Right cardiac atrium (tissue), 5 donors: Measurements from ENCODE around the gene KRTAP9-7. TPM values are rescaled to one million over a fixed set of nuclear protein-coding genes. Genes with fewer than 3 reads are reported as not detected.

Source experiments
- ATAC-seq, 2 donors: fragments of 200-7000 bp; cut with Tn5 transposase; one replicate each; pipeline versions ENCODE4 v1.8.0 to v1.9.1; 2020; ENCODE audit warnings: moderate library complexity in 2 of 2, mild to moderate bottlenecking in 1 of 2
- DNase-seq, 3 donors: peaks; one replicate each; pipeline ENCODE4 v3.0.0-alpha.2; 2020
- H3K27ac ChIP-seq: one replicate; pipeline ENCODE4 v1.5.1; 2013; ENCODE audit warnings: mild to moderate bottlenecking, low read length, control low read depth, moderate library complexity
- H3K27me3 ChIP-seq: one replicate; pipeline ENCODE4 v1.6.1; 2013; ENCODE audit not compliant: control insufficient read depth, insufficient read depth
- H3K4me1 ChIP-seq: one replicate; pipeline ENCODE4 v1.6.1; 2013; ENCODE audit warnings: low read length; ENCODE audit not compliant: control insufficient read depth, insufficient read depth
- H3K4me3 ChIP-seq: one replicate; pipeline ENCODE4 v1.5.1; 2013; ENCODE audit warnings: low read length, control low read depth
- H3K9me3 ChIP-seq: one replicate; pipeline ENCODE4 v1.6.1; 2013; ENCODE audit warnings: low read length; ENCODE audit not compliant: control insufficient read depth
- WGBS: extraction: QIAGEN DNeasy Blood & Tissue Kit; methylation state at CpG from one replicate; pipeline ENCODE4 v1.1.7; 2013; 5-methylcytosine and 5-hydroxymethylcytosine counted together
- intact Hi-C, 4 donors: fragments of 100-400 bp; cut with DNase I; formaldehyde crosslinking; loops; one replicate each; pipeline versions ENCODE4 v1.11.0 to v1.14.0; 2022 to 2023
- polyA plus RNA-seq: library from polyadenylated mRNA; stranded (reverse); fragments of 200-250 nt; gene quantifications from one replicate; pipeline ENCODE4 v1.2.3, GENCODE V29; 2013
- total RNA-seq, 4 donors: library from RNA; stranded (reverse); fragmentation: NEBNext Ultra II Directional; extraction: Animal tissue kit (Norgen Biotek cat#: 25700); gene quantifications; one replicate each; pipeline ENCODE4 v1.2.1, GENCODE V29; 2021
- donor health status: healthy with polysubstance abuse.
- donor health status: DM: no; HTN: yes; CAD: no.
- donor health status: DM: no; HTN: no; CAD: no.
- donor health status: DM: no; HTN: yes; CAD: no; lungs with severe emphysema.
- donor health status: DM: yes; HTN: yes; CAD: no.

Gene KRTAP9-7
- total and polyA plus RNA-seq, 5 donors = not detected

DNA sequence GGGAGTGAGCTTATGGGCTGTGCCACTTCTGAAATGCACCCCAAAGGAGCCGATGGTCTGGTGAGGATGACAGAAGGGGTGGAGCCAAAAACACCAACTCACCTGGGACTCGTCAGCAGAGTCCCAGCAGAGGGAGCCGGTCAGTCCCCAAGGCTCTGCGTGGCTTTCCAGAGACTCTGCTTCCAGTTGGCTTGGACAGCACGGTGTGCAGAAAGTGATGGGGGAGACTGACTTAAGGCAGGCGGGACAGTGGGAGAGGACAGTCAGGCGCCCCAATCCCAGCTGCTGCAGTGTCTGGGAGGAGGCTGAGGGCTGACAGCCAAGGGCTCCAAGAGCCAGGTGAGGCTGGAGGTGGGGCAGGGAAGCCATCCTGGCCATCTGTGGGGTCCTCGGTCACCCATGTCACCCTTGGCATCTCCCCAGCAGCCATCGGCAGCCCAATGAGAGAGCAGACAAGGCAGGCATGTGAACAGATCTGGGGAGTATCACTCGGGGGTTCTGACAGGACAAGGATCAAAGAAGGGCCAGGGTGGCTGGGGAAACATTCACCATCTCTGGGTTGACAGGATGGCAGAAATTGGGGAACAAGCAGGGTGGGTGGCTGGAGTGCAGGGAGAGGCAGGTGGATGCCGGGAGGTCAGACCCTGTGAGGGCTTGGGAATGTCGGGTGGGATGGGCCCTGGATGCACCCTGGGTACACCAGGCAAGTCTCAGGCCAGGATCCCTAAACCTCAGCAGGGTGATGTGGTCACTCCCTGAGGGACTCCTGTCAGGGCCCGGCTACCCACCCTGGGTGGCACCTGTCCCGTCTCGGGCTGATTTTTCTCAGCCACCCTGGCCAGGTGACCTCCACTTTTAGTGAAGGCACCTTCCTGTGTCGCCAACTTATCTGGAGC lies 48.9 kb downstream of the KRTAP9-7 start:
- Histone ChIP-seq H3K4me3 (no peak overlapping the region), H3K9me3 (no peaks in the 10 kb centered on the region), H3K27ac (no peak overlapping the region), H3K27me3 (no peaks in the 10 kb centered on the region), H3K4me1 (no peaks in the 10 kb centered on the region)
- DNase-seq = no peak
- ATAC-seq = no peak
- intact Hi-C loops = no loop called here
- WGBS = 67% methylated on average over 16 of the region's 16 CpGs

DNA sequence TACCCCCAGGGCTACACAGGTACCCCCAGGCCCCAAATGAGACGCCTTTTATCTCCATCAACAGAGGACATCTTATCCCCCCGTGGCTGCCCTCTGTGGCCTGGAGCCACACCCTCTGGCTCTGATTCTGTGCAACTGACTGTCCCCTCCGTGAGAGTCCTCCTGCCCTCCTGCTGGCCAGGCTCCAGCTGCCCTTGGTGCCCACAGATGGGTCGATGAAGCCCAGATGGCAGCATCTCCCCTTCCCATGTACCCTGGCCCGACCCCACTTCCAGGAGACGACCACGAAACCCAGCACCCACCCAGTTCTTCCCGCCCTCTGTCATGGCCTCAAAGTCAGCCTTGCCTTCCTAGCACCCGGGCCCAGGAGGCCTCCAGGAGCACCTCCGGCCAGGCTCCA lies 49.6 kb downstream of the KRTAP9-7 start:
- intact Hi-C loops = no loop called here
- DNase-seq = no peak
- H3K27ac ChIP-seq = no peak overlapping the region
- no peaks in the 10 kb centered on the region for H3K4me1 ChIP-seq
- 82% methylated on average over 10 of the region's 10 CpGs for WGBS
- no peaks in the 10 kb centered on the region for H3K9me3 ChIP-seq
- H3K4me3 ChIP-seq = no peak overlapping the region
- no peak for ATAC-seq
- H3K27me3 ChIP-seq = no peaks in the 10 kb centered on the region

DNA sequence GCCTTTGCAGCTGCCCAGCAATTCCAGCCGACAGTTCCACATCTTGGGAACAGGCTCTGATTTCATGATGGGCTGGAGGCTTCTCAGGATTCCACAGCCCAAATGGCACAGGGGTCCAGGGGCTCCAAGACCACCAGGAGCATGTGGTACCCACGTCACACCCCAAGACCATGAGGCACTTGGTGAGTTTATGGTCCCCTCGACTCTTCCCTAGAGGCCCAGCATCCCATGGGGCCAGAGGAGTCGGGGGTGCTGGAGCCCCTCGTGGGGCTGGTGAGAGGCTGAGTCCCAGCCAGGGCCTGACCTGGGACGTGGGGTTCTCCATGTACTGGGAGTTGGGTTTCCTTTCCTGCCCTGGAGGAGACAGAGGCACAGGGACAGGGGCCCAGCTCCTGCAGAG lies 50.1 kb downstream of the KRTAP9-7 start:
- Histone ChIP-seq H3K4me3 (no peak overlapping the region), H3K4me1 (no peaks in the 10 kb centered on the region), H3K9me3 (no peaks in the 10 kb centered on the region), H3K27ac (no peak overlapping the region), H3K27me3 (no peaks in the 10 kb centered on the region)
- ATAC-seq = no peak
- WGBS = 77% methylated on average over 6 of the region's 6 CpGs
- intact Hi-C loops = no loop called here
- DNase-seq = no peak

Other genes with a start within 250 kb of the KRTAP9-7 start
Only the 30 nearest of the 41 such genes appear.
- not detected for gene KRTAP4-7, start 191.5 kb upstream of the KRTAP9-7 start, total RNA-seq
- gene KRTAP4-7, start 191.5 kb upstream of the KRTAP9-7 start, polyA plus RNA-seq = not detected
- gene KRTAP4-8, start 177.6 kb upstream of the KRTAP9-7 start, total RNA-seq = not detected
- gene KRTAP4-8, start 177.6 kb upstream of the KRTAP9-7 start, polyA plus RNA-seq = not detected
- not detected for gene KRTAP4-16, start 173.5 kb upstream of the KRTAP9-7 start, total RNA-seq
- not detected for gene KRTAP4-16, start 173.5 kb upstream of the KRTAP9-7 start, polyA plus RNA-seq
- not detected for gene KRTAP4-9, start 170.3 kb upstream of the KRTAP9-7 start, total RNA-seq
- gene KRTAP4-9, start 170.3 kb upstream of the KRTAP9-7 start, polyA plus RNA-seq = not detected
- gene KRTAP4-11, start 157.3 kb upstream of the KRTAP9-7 start, total RNA-seq = not detected
- gene KRTAP4-11, start 157.3 kb upstream of the KRTAP9-7 start, polyA plus RNA-seq = not detected
- not detected for gene KRTAP4-12, start 151.5 kb upstream of the KRTAP9-7 start, total RNA-seq
- gene KRTAP4-12, start 151.5 kb upstream of the KRTAP9-7 start, polyA plus RNA-seq = not detected
- gene KRTAP4-6, start 135.2 kb upstream of the KRTAP9-7 start, total RNA-seq = not detected
- not detected for gene KRTAP4-6, start 135.2 kb upstream of the KRTAP9-7 start, polyA plus RNA-seq
- gene KRTAP4-5, start 125.9 kb upstream of the KRTAP9-7 start, total RNA-seq = not detected
- not detected for gene KRTAP4-5, start 125.9 kb upstream of the KRTAP9-7 start, polyA plus RNA-seq
- gene KRTAP4-4, start 115.0 kb upstream of the KRTAP9-7 start, total RNA-seq = not detected
- gene KRTAP4-4, start 115.0 kb upstream of the KRTAP9-7 start, polyA plus RNA-seq = not detected
- gene KRTAP4-3, start 107.5 kb upstream of the KRTAP9-7 start, total RNA-seq = not detected
- not detected for gene KRTAP4-3, start 107.5 kb upstream of the KRTAP9-7 start, polyA plus RNA-seq
- not detected for gene KRTAP4-2, start 97.5 kb upstream of the KRTAP9-7 start, total RNA-seq
- not detected for gene KRTAP4-2, start 97.5 kb upstream of the KRTAP9-7 start, polyA plus RNA-seq
- not detected for gene KRTAP4-1, start 90.8 kb upstream of the KRTAP9-7 start, total RNA-seq
- not detected for gene KRTAP4-1, start 90.8 kb upstream of the KRTAP9-7 start, polyA plus RNA-seq
- not detected for gene KRTAP9-1, start 85.8 kb upstream of the KRTAP9-7 start, total RNA-seq
- gene KRTAP9-1, start 85.8 kb upstream of the KRTAP9-7 start, polyA plus RNA-seq = not detected
- gene KRTAP9-2, start 49.0 kb upstream of the KRTAP9-7 start, total RNA-seq = not detected
- not detected for gene KRTAP9-2, start 49.0 kb upstream of the KRTAP9-7 start, polyA plus RNA-seq
- gene KRTAP9-3, start 43.2 kb upstream of the KRTAP9-7 start, total RNA-seq = not detected
- gene KRTAP9-3, start 43.2 kb upstream of the KRTAP9-7 start, polyA plus RNA-seq = not detected
- not detected for gene KRTAP9-8, start 37.7 kb upstream of the KRTAP9-7 start, total RNA-seq
- gene KRTAP9-8, start 37.7 kb upstream of the KRTAP9-7 start, polyA plus RNA-seq = not detected
- gene KRTAP9-4, start 26.0 kb upstream of the KRTAP9-7 start, total RNA-seq = not detected
- gene KRTAP9-4, start 26.0 kb upstream of the KRTAP9-7 start, polyA plus RNA-seq = not detected
- gene KRTAP9-9, start 20.3 kb upstream of the KRTAP9-7 start, total RNA-seq = not detected
- gene KRTAP9-9, start 20.3 kb upstream of the KRTAP9-7 start, polyA plus RNA-seq = not detected
- not detected for gene KRTAP9-6, start 10.3 kb upstream of the KRTAP9-7 start, total RNA-seq
- gene KRTAP9-6, start 10.3 kb upstream of the KRTAP9-7 start, polyA plus RNA-seq = not detected
- not detected for gene KRTAP29-1, start 27.2 kb downstream of the KRTAP9-7 start, total RNA-seq
- not detected for gene KRTAP29-1, start 27.2 kb downstream of the KRTAP9-7 start, polyA plus RNA-seq
- gene KRTAP16-1, start 33.6 kb downstream of the KRTAP9-7 start, total RNA-seq = not detected
- not detected for gene KRTAP16-1, start 33.6 kb downstream of the KRTAP9-7 start, polyA plus RNA-seq
- gene KRTAP17-1, start 40.0 kb downstream of the KRTAP9-7 start, total RNA-seq = not detected
- gene KRTAP17-1, start 40.0 kb downstream of the KRTAP9-7 start, polyA plus RNA-seq = not detected
- not detected for gene KRT33A, start 75.1 kb downstream of the KRTAP9-7 start, total RNA-seq
- not detected for gene KRT33A, start 75.1 kb downstream of the KRTAP9-7 start, polyA plus RNA-seq
- gene KRT33B, start 94.1 kb downstream of the KRTAP9-7 start, total RNA-seq = not detected
- not detected for gene KRT33B, start 94.1 kb downstream of the KRTAP9-7 start, polyA plus RNA-seq
- gene KRT34, start 106.6 kb downstream of the KRTAP9-7 start, total RNA-seq = not detected
- not detected for gene KRT34, start 106.6 kb downstream of the KRTAP9-7 start, polyA plus RNA-seq
- not detected for gene KRT31, start 121.9 kb downstream of the KRTAP9-7 start, total RNA-seq
- gene KRT31, start 121.9 kb downstream of the KRTAP9-7 start, polyA plus RNA-seq = not detected
- not detected for gene KRT37, start 148.9 kb downstream of the KRTAP9-7 start, total RNA-seq
- not detected for gene KRT37, start 148.9 kb downstream of the KRTAP9-7 start, polyA plus RNA-seq
- gene KRT38, start 165.3 kb downstream of the KRTAP9-7 start, total RNA-seq = not detected
- not detected for gene KRT38, start 165.3 kb downstream of the KRTAP9-7 start, polyA plus RNA-seq
- gene KRT32, start 191.7 kb downstream of the KRTAP9-7 start, total RNA-seq = not detected
- gene KRT32, start 191.7 kb downstream of the KRTAP9-7 start, polyA plus RNA-seq = not detected
- gene KRT35, start 205.5 kb downstream of the KRTAP9-7 start, total RNA-seq = not detected
- gene KRT35, start 205.5 kb downstream of the KRTAP9-7 start, polyA plus RNA-seq = not detected